ENCODE results near the gene REM1.
"Not testable (repeated sequence)": the region's sequence is repeated elsewhere in the genome, so short reads cannot be mapped to it uniquely, and the experiment has no call there.

Gene REM1, protein sequence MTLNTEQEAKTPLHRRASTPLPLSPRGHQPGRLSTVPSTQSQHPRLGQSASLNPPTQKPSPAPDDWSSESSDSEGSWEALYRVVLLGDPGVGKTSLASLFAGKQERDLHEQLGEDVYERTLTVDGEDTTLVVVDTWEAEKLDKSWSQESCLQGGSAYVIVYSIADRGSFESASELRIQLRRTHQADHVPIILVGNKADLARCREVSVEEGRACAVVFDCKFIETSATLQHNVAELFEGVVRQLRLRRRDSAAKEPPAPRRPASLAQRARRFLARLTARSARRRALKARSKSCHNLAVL

DNA sequence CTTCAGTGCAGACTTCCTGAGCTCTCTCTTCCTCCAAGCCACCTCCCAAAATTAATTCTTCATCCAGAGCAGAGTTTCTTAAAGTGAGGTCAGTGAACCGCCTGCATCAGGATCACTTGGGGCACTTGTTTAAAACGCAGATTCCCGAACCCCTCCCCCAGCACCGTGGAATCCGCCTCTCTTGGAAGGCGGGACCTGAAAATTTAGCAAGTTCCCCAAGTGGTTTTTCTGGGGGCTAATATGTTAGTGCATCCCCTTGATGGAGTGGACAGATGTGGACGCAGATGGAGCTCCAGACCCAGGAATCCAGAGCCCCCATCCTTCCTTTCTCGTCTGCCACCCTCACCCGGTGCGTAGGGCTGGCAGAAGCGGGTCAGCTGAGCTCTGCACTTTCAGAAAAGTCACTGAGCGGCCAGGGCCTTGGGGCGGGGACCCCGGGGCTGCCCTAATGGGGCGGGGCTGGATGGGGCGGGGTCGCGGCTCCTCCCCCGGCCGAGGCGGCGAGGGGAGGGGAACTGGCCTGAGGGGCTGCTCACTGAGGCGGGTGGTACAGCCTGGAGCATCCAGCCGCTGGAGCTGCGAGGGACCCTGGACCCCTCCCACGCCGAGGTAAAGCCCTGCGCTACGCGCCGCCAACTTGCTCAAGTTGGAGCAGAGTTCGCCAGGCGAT lies at the start of gene REM1, which contains the start of gene DEFB124:
Gene REM1 (plus strand): TSS at position 531 of the 670 bp plus-strand sequence. CDS start 1,158 bp downstream, outside the sequence.
Gene DEFB124 (minus strand): TSS at position 370 of the 670 bp plus-strand sequence. CDS start 2,114 bp downstream, outside the sequence.
- Histone ChIP-seq H3K27ac (ENCODE audit: low read depth, low read length) (peak within 1 kb of the TSS; percentile 48), H3K9ac (ENCODE audit: low read length) (peak within 1 kb of the TSS; percentile 51), H3K4me3 (ENCODE audit: low read length) (peak within 1 kb of the TSS; percentile 55), H3K36me3 (ENCODE audit: control insufficient read depth, insufficient read depth, low read length) (no peaks in the 10 kb centered on the region), H3K4me1 (ENCODE audit: control insufficient read depth, insufficient read depth, low read length) (no peaks in the 10 kb centered on the region), H3K27me3 (ENCODE audit: control insufficient read depth, insufficient read depth, low read length) (no peaks in the 10 kb centered on the region)

DNA sequence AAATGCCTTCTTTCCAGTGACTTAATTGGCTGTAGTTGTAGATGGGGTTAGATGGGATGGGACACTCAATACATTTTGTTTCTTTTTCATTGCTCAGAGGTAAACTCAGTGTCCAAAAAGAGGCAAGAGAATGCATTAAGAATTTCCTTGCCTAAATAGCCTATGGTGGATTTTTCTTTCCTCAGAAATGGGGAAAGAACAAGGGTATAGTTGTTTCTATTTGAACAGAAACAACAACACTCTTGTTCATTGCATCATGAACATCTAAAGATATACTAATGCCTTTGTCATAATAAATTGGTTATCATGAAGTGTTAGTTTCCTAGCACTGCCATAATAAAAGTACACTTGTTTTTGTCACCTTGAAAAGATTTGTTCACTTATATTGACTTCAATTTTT lies 49.3 kb upstream of the REM1 start:
- no peaks in the 10 kb centered on the region for H3K4me1 ChIP-seq (ENCODE audit: control insufficient read depth, insufficient read depth, low read length)
- no peak overlapping the region for H3K9ac ChIP-seq (ENCODE audit: low read length)
- H3K4me3 ChIP-seq (ENCODE audit: low read length) = no peak overlapping the region
- H3K27ac ChIP-seq (ENCODE audit: low read depth, low read length) = no peak overlapping the region
- H3K36me3 ChIP-seq (ENCODE audit: control insufficient read depth, insufficient read depth, low read length) = no peaks in the 10 kb centered on the region
- H3K27me3 ChIP-seq (ENCODE audit: control insufficient read depth, insufficient read depth, low read length) = no peaks in the 10 kb centered on the region

DNA sequence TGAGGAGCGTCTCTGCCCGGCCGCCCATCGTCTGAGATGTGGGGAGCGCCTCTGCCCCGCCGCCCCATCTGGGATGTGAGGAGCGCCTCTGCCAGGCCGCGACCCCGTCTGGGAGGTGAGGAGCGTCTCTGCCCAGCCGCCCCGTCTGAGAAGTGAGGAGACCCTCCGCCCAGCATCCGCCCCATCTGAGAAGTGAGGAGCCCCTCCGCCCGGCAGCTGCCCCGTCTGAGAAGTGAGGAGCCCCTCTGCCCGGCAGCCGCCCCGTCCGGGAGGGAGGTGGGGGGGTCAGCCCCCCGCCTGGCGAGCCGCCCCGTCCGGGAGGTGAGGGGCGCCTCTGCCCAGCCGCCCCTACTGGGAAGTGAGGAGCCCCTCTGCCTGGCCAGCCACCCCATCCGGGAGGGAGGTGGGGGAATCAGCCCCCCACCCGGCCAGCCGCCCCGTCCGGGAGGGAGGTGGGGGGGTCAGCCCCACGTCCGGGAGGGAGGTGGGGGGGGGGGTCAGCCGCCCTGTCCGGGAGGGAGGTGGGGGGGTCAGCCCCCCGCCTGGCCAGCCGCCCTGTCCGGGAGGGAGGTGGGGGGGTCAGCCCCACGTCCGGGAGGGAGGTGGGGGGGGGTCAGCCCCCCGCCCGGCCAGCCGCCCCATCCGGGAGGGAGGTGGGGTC lies 48.1 kb upstream of the REM1 start:
- not testable (repeated sequence) for H3K27me3 ChIP-seq (ENCODE audit: control insufficient read depth, insufficient read depth, low read length); H3K27ac ChIP-seq (ENCODE audit: low read depth, low read length); H3K9ac ChIP-seq (ENCODE audit: low read length)

DNA sequence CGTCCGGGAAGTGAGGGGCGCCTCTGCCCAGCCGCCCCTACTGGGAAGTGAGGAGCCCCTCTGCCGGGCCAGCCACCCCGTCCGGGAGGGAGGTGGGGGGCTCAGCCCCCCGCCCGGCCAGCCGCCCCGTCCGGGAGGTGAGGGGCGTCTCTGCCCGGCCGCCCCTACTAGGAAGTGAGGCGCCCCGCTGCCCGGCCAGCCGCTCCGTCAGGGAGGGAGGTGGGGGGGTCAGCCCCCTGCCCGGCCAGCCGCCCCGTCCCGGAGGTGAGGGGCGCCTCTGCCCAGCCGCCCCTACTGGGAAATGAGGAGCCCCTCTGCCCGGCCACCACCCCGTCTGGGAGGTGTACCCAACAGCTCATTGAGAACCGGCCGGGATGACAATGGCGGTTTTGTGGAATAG lies 47.5 kb upstream of the REM1 start:
- H3K9ac ChIP-seq (ENCODE audit: low read length); H3K27ac ChIP-seq (ENCODE audit: low read depth, low read length); H3K36me3 ChIP-seq (ENCODE audit: control insufficient read depth, insufficient read depth, low read length); H3K27me3 ChIP-seq (ENCODE audit: control insufficient read depth, insufficient read depth, low read length); H3K4me1 ChIP-seq (ENCODE audit: control insufficient read depth, insufficient read depth, low read length); H3K4me3 ChIP-seq (ENCODE audit: low read length): not testable (repeated sequence)

More for the DNA sequence above, 48.1 kb upstream of the REM1 start:
- H3K4me3 ChIP-seq (ENCODE audit: low read length); H3K36me3 ChIP-seq (ENCODE audit: control insufficient read depth, insufficient read depth, low read length); H3K4me1 ChIP-seq (ENCODE audit: control insufficient read depth, insufficient read depth, low read length): not testable (repeated sequence)

DNA sequence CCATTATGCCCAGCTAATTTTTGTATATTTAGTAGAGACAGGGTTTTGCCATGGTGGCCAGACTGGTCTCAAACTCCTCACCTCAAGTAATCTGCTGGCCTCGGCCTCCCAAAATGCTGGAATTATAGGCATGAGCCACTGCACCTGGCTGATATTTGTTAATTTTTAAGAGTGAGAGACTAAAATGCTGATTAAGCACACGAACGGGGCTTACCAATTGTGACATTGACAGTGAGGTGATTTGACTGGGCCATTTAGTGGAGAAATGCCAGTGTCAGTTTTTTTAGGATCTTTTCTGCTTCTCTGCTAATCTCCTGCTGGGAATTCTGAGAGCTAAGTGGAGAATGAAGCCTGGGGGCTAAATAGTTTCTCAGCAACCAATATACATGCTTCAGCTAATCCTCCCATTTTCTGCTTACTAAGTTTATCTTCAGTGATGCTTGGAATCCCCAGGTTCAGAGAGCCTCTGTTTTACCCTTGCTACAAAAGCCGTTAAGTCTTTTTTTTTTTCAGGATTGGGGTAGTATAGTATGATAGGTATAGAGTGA lies 44.4 kb upstream of the REM1 start:
- Histone ChIP-seq H3K9ac (ENCODE audit: low read length) (no peak overlapping the region), H3K27ac (ENCODE audit: low read depth, low read length) (no peak overlapping the region), H3K36me3 (ENCODE audit: control insufficient read depth, insufficient read depth, low read length) (no peaks in the 10 kb centered on the region), H3K4me1 (ENCODE audit: control insufficient read depth, insufficient read depth, low read length) (no peaks in the 10 kb centered on the region), H3K4me3 (ENCODE audit: low read length) (no peak overlapping the region), H3K27me3 (ENCODE audit: control insufficient read depth, insufficient read depth, low read length) (no peaks in the 10 kb centered on the region)

DNA sequence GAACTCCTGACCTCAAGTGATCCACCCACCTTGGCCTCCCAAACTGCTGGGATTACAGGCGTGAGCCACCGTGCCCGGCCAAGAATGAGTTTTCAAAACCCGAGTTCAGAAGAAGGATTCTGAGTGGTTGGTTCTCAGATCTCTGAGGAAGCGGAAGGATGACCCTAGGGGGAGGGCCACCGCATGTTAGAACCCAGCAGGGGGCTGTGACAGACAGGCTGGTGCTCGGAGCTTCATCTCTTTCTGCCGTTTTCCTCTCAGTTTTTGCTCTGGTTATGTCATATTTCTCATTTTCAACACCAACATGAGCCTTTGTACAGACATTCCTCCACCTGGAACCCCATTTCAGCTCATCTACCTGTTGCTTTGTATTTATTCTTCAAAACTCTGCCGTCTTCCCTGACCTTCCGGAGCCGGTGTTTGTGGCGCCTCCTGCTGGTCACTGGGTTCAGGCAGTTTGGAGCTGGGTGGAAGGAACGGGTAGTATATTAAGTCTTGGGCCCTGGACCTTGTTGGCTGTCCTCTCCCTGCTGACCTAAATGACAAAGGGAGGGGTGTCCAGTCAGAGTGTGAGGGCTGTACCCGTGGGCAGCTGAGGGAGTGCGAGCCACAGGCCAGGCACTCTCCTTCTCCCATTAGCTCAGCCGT lies 35.0 kb upstream of the REM1 start, which contains the start of gene DEFB123:
Gene DEFB123 (plus strand): TSS at position 621 of the 648 bp plus-strand sequence. CDS start 67 bp downstream, outside the sequence.
- Histone ChIP-seq H3K9ac (ENCODE audit: low read length) (no peak within 1 kb of the TSS), H3K27me3 (ENCODE audit: control insufficient read depth, insufficient read depth, low read length) (no peaks in the 10 kb centered on the region), H3K36me3 (ENCODE audit: control insufficient read depth, insufficient read depth, low read length) (no peaks in the 10 kb centered on the region), H3K27ac (ENCODE audit: low read depth, low read length) (no peak within 1 kb of the TSS), H3K4me3 (ENCODE audit: low read length) (no peak within 1 kb of the TSS), H3K4me1 (ENCODE audit: control insufficient read depth, insufficient read depth, low read length) (no peaks in the 10 kb centered on the region)

DNA sequence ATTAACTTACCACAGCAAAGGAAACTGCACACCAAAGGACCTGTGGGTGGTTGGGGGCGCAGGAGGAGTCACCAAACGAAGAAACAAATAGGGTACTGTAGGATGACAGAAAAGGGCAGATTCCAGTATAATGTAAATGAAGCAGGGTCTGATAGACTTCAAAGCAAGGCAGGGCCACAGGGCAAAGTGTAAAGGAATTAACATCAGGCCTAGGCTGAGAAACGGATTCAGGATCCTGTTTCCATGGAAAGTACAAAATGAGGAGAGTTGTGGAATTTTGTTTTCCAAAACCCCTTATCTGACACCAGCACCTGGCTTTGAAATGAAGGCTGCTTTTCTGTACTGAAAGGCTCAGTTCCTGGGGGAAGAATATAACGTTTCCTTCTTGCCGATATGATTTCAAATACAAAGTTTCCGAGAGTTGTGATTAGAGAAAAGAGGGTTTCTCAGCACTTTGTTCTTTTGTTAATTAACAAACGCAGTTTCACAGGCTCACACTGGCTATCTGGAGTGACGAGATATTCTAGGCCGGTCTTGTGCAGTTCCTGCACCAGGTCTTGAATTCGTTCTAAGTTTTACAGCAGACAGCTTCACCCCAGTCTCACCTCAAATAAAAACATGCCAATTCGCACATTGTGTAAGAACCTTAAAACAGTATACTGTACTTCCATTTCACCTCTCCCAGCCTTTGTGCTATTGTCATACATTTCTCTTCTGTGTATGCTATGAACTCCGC lies 28.8 kb upstream of the REM1 start:
- no peak overlapping the region for H3K27ac ChIP-seq (ENCODE audit: low read depth, low read length)
- H3K27me3 ChIP-seq (ENCODE audit: control insufficient read depth, insufficient read depth, low read length) = no peaks in the 10 kb centered on the region
- no peak overlapping the region for H3K9ac ChIP-seq (ENCODE audit: low read length)
- H3K4me1 ChIP-seq (ENCODE audit: control insufficient read depth, insufficient read depth, low read length) = no peaks in the 10 kb centered on the region
- no peaks in the 10 kb centered on the region for H3K36me3 ChIP-seq (ENCODE audit: control insufficient read depth, insufficient read depth, low read length)
- H3K4me3 ChIP-seq (ENCODE audit: low read length) = no peak overlapping the region

DNA sequence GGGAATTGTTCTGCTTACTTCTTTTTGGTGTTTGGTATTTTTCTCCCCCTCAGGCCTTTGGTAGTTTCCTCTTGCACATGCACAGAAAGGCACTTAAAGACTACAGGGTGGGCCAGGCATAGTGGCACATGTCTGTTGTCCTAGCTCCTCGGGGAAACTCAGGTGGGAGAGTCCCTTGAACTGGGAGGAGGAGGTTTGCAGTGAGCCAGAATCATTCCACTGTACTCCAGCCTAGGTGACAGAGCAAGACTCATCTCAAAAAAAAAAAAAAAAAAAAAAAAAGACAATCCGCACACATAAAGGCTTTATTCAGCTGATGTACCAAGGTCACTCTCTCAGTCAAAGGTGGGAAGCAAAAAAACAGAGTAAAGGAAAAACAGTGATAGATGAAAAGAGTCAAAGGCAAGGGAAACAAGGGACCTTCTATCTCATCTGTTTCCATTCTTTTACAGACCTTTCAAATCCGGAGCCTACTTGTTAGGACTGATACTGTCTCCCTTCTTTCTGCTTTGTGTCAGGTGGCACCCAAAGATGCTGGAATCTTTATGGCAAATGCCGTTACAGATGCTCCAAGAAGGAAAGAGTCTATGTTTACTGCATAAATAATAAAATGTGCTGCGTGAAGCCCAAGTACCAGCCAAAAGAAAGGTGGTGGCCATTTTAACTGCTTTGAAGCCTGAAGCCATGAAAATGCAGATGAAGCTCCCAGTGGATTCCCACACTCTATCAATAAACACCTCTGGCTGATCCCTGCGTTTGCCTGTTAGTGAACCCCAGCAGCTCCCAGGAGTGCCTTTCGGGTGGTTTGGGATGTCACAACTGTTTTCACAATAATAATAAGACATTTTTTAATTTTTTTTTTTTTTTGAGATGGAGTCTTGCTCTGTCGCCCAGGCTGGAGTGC lies 25.3 kb upstream of the REM1 start:
- Histone ChIP-seq H3K4me1 (ENCODE audit: control insufficient read depth, insufficient read depth, low read length) (no peaks in the 10 kb centered on the region), H3K36me3 (ENCODE audit: control insufficient read depth, insufficient read depth, low read length) (no peaks in the 10 kb centered on the region), H3K9ac (ENCODE audit: low read length) (no peak overlapping the region), H3K27me3 (ENCODE audit: control insufficient read depth, insufficient read depth, low read length) (no peaks in the 10 kb centered on the region), H3K4me3 (ENCODE audit: low read length) (no peak overlapping the region), H3K27ac (ENCODE audit: low read depth, low read length) (no peak overlapping the region)

DNA sequence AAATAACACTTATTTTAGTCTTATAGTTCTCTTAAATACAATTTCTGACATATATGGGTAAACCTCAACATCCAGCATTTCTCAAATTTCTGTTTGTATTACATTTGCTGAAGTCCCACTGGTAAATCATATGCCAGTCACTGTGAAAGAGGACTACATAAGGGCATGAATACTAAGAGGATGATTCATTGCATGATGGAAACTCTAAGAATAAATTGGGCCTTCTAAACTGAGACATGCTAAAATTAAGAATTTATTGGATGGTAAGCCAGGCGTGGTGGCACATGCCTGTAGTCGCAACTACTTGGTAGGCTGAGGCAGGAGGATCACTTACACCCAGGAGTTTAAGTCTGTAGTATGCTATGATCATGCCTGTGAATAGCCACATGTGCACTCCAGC lies 22.5 kb upstream of the REM1 start:
- Histone ChIP-seq H3K4me3 (ENCODE audit: low read length) (no peak overlapping the region), H3K36me3 (ENCODE audit: control insufficient read depth, insufficient read depth, low read length) (no peaks in the 10 kb centered on the region), H3K27ac (ENCODE audit: low read depth, low read length) (no peak overlapping the region), H3K27me3 (ENCODE audit: control insufficient read depth, insufficient read depth, low read length) (peaks cover 2% of the 10 kb centered on the region), H3K4me1 (ENCODE audit: control insufficient read depth, insufficient read depth, low read length) (no peaks in the 10 kb centered on the region), H3K9ac (ENCODE audit: low read length) (no peak overlapping the region)

DNA sequence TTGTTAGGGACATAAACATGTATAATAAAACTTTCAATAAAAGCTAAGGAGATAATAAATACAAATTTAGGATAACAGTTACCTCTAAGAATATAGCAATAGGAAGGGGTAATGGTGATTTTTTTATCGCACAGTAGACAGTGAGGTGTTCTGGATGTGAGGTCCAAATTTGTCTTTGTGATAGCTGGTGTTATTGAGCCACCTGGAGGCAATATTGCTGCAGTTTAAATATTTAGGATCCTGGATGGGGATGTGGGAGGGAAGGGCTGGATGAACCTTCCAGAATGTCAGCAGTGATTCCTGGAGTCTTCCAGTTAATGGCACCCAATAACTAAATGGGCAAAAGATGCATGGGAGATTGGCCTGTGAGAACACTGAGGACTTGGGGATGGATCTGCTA lies 20.7 kb upstream of the REM1 start:
- H3K4me3 ChIP-seq (ENCODE audit: low read length) = no peak overlapping the region
- no peaks in the 10 kb centered on the region for H3K36me3 ChIP-seq (ENCODE audit: control insufficient read depth, insufficient read depth, low read length)
- H3K27ac ChIP-seq (ENCODE audit: low read depth, low read length) = no peak overlapping the region
- H3K9ac ChIP-seq (ENCODE audit: low read length) = no peak overlapping the region
- H3K4me1 ChIP-seq (ENCODE audit: control insufficient read depth, insufficient read depth, low read length) = no peaks in the 10 kb centered on the region
- peaks cover 2% of the 10 kb centered on the region for H3K27me3 ChIP-seq (ENCODE audit: control insufficient read depth, insufficient read depth, low read length)

DNA sequence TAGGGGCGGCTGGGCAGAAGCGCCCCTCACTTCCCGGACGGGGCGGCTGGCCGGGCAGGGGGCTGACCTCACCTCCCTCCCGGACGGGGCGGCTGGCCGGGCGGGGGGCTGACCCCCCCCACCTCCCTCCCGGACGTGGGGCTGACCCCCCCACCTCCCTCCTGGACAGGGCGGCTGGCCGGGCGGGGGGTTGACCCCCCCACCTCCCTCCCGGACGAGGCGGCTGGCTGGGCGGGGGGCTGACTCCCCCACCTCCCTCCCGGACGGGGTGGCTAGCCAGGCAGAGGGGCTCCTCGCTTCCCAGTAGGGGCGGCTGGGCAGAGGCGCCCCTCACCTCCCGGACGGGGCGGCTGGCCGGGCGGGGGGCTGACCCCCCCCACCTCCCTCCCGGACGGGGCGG lies 4.1 kb upstream of the REM1 start:
- not testable (repeated sequence) for H3K27ac ChIP-seq (ENCODE audit: low read depth, low read length); H3K9ac ChIP-seq (ENCODE audit: low read length); H3K27me3 ChIP-seq (ENCODE audit: control insufficient read depth, insufficient read depth, low read length); H3K36me3 ChIP-seq (ENCODE audit: control insufficient read depth, insufficient read depth, low read length); H3K4me3 ChIP-seq (ENCODE audit: low read length); H3K4me1 ChIP-seq (ENCODE audit: control insufficient read depth, insufficient read depth, low read length)

All from rectal smooth muscle tissue (tissue), 1 donor.